Pancreas (tissue), 10 donors: ENCODE data around the gene QARS1. TPM values are rescaled to one million over a fixed set of nuclear protein-coding genes. Genes with fewer than 3 reads are reported as not detected.

Source experiments
- ATAC-seq, 4 donors: fragments of 200-7000 bp; cut with Tn5 transposase; one replicate each; pipeline versions ENCODE4 v1.8.0 to v1.9.1; 2020; ENCODE audit warnings: mild to moderate bottlenecking in 4 of 4, moderate library complexity in 4 of 4
- DNase-seq, 6 donors: peaks; one replicate each; pipeline ENCODE4 v3.0.0-alpha.2; 2020
- FAIRE-seq: peaks from 2 replicates; lab custom pipeline; 2012; peaks lifted over from hg19 to GRCh38; lab: Jason Lieb, UNC
- H3K27ac ChIP-seq, 4 donors: fragments of 200-600 bp; sonication (generic); 1 replicate in 3 of 4; 2 replicates in 1 of 4; pipeline versions ENCODE4 v1.5.0 to v1.8.0; 2020
- H3K27me3 ChIP-seq, 4 donors: fragments of 200-600 bp; one replicate each; pipeline ENCODE4 v1.8.0; 2021
- H3K36me3 ChIP-seq, 3 donors: fragments of 200-600 bp; sonication (generic) in 1 of 3; one replicate each; pipeline versions ENCODE4 v1.5.0 to v1.8.0; 2020 to 2021
- H3K4me1 ChIP-seq, 3 donors: fragments of 200-600 bp; one replicate each; pipeline ENCODE4 v1.8.0; 2021
- H3K4me3 ChIP-seq, 4 donors: fragments of 200-600 bp; sonication (generic) in 2 of 4; one replicate each; pipeline versions ENCODE4 v1.5.0 to v1.8.0; 2020 to 2021
- H3K9me3 ChIP-seq, 4 donors: fragments of 200-600 bp; one replicate each; pipeline ENCODE4 v1.8.0; 2021
- WGBS, 2 donors: extraction: QIAGEN DNeasy Blood & Tissue Kit; methylation state at CpG; one replicate each; pipeline ENCODE4 v1.1.7; 2013; 5-methylcytosine and 5-hydroxymethylcytosine counted together
- intact Hi-C, 3 donors: fragments of 100-400 bp; cut with DNase I; formaldehyde crosslinking; loops; one replicate each; pipeline versions ENCODE4 v1.11.1 to v1.14.2; 2022
- polyA plus RNA-seq, 2 donors: library from polyadenylated mRNA; stranded (reverse); fragments of 200-250 nt; gene quantifications; one replicate each; pipeline ENCODE4 v1.2.3, GENCODE V29; 2013
- total RNA-seq, 6 donors: library from RNA; stranded (reverse); fragmentation: NEBNext Ultra II Directional in 4 of 6; extraction: Animal tissue kit (Norgen Biotek cat#: 25700) in 4 of 6; gene quantifications; one replicate each; pipeline versions ENCODE4 v1.2.1 to v1.2.4, GENCODE V29; 2021 to 2023
- TF ChIP-seq, protein P1 (sequence below), 4 donors: fragments of 200-600 bp; sonication (generic) in 3 of 4; IDR thresholded peaks; one replicate each; pipeline versions ENCODE4 v1.5.0 to v1.8.0; 2021; ENCODE audit warnings: antibody characterized with exemption in 4 of 4
- donor health status: healthy with polysubstance abuse.
- donor health status: DM: no; HTN: no; CAD: no; lungs with moderate emphysema.
- donor health status: DM: no; HTN: no; CAD: no.
- donor health status: control.
- donor health status: control.
- donor health status: Bipolar disorder and iron deficiency.
- donor health status: DM: yes; HTN: yes; CAD: no.
- donor health status: DM: no; HTN: no; CAD: no.
- donor health status: DM: no; HTN: no; CAD: no.
- donor health status: DM: yes; HTN: yes; CAD: no.

Gene QARS1
- total and polyA plus RNA-seq, 8 donors = 82.0 to 213 (median 139) TPM

DNA sequence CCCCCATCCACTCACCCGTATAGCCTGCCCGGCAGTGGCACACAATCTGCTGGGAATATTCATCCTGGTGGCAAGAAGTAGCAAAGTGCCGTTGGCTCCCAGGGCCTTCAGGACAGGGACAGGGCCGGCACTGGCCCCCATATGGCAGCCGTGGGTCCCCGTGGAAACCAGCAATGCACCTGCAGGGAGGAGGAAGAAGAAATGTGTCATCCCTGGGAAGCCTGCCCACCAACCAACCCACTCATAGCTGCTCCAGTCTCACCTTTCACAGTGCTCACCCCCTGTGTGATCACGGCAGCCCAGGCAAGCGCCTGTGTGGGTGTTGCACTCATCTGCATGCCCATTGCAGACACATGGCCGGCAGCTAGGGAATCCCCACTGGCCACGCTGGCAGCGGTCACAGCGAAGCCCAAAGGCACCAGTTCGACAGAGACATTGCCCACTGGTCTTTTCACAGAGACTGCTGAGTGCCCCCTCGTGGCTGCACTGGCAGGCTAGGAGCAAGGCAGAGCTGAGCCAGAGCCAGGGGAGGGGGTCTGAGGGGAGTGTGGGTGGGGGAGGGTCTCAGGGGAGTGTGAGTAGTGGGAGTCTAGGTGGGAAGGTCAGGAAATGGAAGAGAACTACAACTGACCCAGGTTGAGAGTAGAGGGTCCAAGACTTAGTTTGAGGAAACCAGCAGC, 20.6 kb upstream of the QARS1 start:
- Histone ChIP-seq H3K4me1 (no peaks in the 10 kb centered on the region), H3K4me3 (no peak overlapping the region), H3K36me3 (peaks cover 0 to 35% (median 3%) of the 10 kb centered on the region in 3 donors), H3K27me3 (no peaks in the 10 kb centered on the region), H3K9me3 (no peaks in the 10 kb centered on the region), H3K27ac (no peak overlapping the region)
- FAIRE-seq (no peak), DNase-seq (no peak), ATAC-seq (no peak)
- WGBS, 2 donors = 79 to 87% methylated on average over 14 of the region's 14 CpGs
- intact Hi-C loops = no loop called here
- TF ChIP-seq, protein P1, sequence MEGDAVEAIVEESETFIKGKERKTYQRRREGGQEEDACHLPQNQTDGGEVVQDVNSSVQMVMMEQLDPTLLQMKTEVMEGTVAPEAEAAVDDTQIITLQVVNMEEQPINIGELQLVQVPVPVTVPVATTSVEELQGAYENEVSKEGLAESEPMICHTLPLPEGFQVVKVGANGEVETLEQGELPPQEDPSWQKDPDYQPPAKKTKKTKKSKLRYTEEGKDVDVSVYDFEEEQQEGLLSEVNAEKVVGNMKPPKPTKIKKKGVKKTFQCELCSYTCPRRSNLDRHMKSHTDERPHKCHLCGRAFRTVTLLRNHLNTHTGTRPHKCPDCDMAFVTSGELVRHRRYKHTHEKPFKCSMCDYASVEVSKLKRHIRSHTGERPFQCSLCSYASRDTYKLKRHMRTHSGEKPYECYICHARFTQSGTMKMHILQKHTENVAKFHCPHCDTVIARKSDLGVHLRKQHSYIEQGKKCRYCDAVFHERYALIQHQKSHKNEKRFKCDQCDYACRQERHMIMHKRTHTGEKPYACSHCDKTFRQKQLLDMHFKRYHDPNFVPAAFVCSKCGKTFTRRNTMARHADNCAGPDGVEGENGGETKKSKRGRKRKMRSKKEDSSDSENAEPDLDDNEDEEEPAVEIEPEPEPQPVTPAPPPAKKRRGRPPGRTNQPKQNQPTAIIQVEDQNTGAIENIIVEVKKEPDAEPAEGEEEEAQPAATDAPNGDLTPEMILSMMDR (IDR thresholded peaks at IDR 0.05) = no peak

DNA sequence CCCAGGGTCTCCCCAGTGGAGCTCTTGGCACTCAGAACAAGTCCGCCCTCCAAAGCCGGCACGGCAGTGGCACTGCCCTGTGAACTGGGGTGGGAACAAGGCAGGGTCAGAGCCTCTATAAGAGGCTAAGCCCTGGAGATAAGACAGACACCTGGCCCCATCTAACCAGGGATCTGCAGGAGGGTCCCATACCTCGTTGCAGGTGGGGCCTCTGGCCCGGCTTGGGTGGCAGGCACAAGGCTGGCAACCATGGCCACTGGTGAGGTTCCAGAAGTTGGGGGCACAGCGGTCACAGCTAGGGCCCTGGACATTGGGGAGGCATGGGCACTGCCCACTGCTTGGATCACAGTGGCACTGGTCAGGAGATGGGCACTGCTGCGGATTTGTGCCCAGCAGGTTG, 19.6 kb upstream of the QARS1 start:
- peaks cover 6 to 8% (median 7%) of the 10 kb centered on the region in 3 donors for H3K4me1 ChIP-seq
- H3K27ac ChIP-seq = no peak overlapping the region
- no peaks in the 10 kb centered on the region for H3K27me3 ChIP-seq
- no peaks in the 10 kb centered on the region for H3K9me3 ChIP-seq
- intact Hi-C loops = no loop called here
- ATAC-seq = no peak
- H3K36me3 ChIP-seq = peaks cover 0 to 35% (median 3%) of the 10 kb centered on the region in 3 donors
- FAIRE-seq = no peak
- TF ChIP-seq, protein P1 (IDR thresholded peaks at IDR 0.05) = no peak
- WGBS, 2 donors = 88 to 91% methylated on average over 7 of the region's 7 CpGs
- DNase-seq = no peak
- no peak overlapping the region for H3K4me3 ChIP-seq

DNA sequence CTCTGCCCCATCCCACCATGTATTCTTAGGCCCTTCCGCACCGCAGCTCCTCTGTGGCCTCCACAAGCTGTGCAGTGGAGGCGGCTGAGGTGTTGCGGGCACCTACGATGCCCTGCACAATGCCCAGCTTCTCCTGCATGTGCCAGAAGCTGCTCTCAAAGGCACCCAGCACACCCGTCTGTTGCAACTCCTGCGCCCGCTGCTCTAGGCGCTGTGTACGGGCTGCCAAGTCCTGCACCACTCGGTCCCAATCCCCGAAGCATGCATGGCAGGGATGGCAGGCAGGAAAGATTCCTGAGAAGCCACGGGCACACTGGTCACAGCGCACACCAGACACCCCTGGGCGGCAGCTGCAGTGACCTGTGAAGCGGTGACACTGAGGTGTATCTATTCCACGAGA, 19.1 kb upstream of the QARS1 start:
- no peaks in the 10 kb centered on the region for H3K27me3 ChIP-seq
- H3K4me3 ChIP-seq = no peak overlapping the region
- H3K27ac ChIP-seq = no peak overlapping the region
- peaks cover 6 to 8% (median 8%) of the 10 kb centered on the region in 3 donors for H3K4me1 ChIP-seq
- WGBS, 2 donors = 93 to 95% methylated on average over 17 of the region's 17 CpGs
- intact Hi-C loops = no loop called here
- TF ChIP-seq, protein P1 (IDR thresholded peaks at IDR 0.05) = no peak
- no peaks in the 10 kb centered on the region for H3K9me3 ChIP-seq
- ATAC-seq (no peak), DNase-seq (no peak), FAIRE-seq (no peak)
- H3K36me3 ChIP-seq = peaks cover 0 to 35% (median 3%) of the 10 kb centered on the region in 3 donors

DNA sequence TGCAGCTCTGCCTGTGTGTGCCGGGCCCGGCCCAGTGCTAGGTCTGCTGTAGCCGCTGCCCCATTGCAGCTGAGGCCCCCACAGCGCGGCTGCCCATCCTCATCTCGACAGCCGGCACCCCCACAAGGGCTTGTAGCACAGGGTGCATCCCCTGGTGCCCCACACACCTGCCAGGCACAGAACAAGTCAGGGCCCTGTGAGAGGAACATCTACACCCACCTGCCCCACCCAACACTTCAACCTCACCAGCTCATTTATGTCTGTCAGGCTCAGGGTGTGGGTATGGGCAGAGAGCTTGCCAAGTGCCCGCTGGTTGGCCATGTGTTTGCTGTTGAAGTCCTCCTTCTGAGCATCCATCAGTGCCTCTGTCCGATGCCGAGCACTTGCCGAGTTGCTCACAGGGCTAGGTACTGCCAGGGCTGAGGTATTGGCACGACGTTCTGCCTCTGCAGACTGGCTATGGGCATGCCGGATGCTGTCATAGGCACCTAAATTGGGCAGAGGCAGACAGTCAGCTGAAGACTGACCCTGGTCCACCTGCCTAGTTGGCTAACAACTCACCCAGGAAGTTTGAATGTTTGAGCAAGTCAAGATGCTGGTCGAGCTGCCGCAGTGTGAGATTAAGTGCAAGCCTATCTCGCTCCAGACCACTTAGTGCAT, 18.5 kb upstream of the QARS1 start:
- 90 to 92% methylated on average over 17 of the region's 17 CpGs for WGBS, 2 donors
- FAIRE-seq = no peak
- intact Hi-C loops = no loop called here

More for the DNA sequence above, 18.5 kb upstream of the QARS1 start:
- no peak for DNase-seq
- no peaks in the 10 kb centered on the region for H3K9me3 ChIP-seq
- H3K27me3 ChIP-seq = no peaks in the 10 kb centered on the region
- H3K4me3 ChIP-seq = no peak overlapping the region
- ATAC-seq = no peak
- H3K27ac ChIP-seq = no peak overlapping the region
- TF ChIP-seq, protein P1 (IDR thresholded peaks at IDR 0.05) = no peak
- H3K4me1 ChIP-seq = peaks cover 6 to 8% (median 8%) of the 10 kb centered on the region in 3 donors
- H3K36me3 ChIP-seq = peaks cover 3 to 38% (median 5%) of the 10 kb centered on the region in 3 donors
